ENCODE data around the gene FAM169A. TPM values are rescaled to one million over a fixed set of nuclear protein-coding genes. Genes with fewer than 3 reads are reported as not detected.
"Not testable (repeated sequence)": the region's sequence is repeated elsewhere in the genome, so short reads cannot be mapped to it uniquely, and the experiment has no call there.

FAM169A gene
- total RNA-seq, 4 donors from 2014 or later = 0.53 TPM; not detected in 3

DNA sequence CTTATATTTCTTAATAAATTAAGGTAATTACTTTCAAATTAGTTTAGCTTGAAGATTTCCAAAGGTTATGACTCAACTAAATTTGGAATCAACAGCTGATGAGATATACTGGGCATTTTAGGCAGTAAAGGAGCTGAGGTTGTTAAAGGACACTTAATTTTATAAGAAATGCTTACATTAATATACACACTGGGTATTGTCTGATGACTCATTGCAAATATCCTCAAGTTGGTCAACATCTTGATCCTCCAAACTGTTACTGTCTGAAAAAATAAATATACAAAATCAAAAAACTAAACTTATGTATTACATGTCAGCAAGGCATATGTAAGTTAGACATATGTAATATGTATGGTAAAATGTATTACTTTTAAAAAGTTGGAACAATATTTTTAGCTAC lies 102.7 kb downstream of the FAM169A start:
- no peak for TF ChIP-seq CTCF (IDR thresholded peaks at IDR 0.05 in 4 of 5, conservative IDR thresholded peaks at IDR 0.05 in 1 of 5)
- TF ChIP-seq POLR2A (IDR thresholded peaks at IDR 0.05) = no peak
- H3K9me3 ChIP-seq = no peaks in the 10 kb centered on the region
- in situ Hi-C loops (cut with MboI; ENCODE audit: low sequenced_read_pairs in 4 of 4) = loop anchor here in 1 of 4 donors (25.0 kb wide), 1 partner anchor 1201 kb away; the partner anchor contains the start of genes ANKRA2 and UTP15
- ATAC-seq (no peak), DNase-seq (no peak)
- peaks cover 0 to 13% of the 10 kb centered on the region in 2 donors for H3K36me3 ChIP-seq
- H3K27ac ChIP-seq = peak overlapping the region in 1 of 4 donors; percentile 34
- peaks cover 24 to 29% of the 10 kb centered on the region in 2 donors for H3K4me1 ChIP-seq
- intact Hi-C loops (cut with DNase I; ENCODE audit: low total_unique reads) = no loop called here
- no peak overlapping the region for H3K4me3 ChIP-seq
- H3K27me3 ChIP-seq = no peaks in the 10 kb centered on the region

DNA sequence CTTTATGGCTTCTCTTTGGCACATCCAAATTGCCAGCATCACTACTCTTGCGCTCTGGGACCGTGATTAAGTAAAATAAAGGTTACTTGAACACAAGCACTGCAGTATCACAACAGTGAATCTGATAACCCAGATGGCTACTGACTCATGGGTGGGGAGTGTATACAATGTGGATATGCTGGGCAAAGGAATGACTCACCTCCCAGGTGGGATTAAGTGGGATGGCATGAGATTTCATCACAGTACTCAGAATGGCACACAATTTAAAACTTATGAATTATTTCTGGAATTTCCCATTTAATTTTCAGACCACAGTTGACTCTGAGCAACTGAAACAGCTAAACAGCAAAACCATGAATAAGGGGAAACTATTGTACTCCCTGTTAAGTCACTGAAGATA lies 103.6 kb downstream of the FAM169A start:
- peaks cover 15 to 21% of the 10 kb centered on the region in 2 donors for H3K4me1 ChIP-seq

GRCh38 chr5:74761241-74761640 lies 104.9 kb downstream of the FAM169A start:
- Histone ChIP-seq H3K27me3 (no peaks in the 10 kb centered on the region), H3K9me3 (no peaks in the 10 kb centered on the region), H3K36me3 (peaks cover 0 to 36% of the 10 kb centered on the region in 2 donors), H3K27ac (no peak overlapping the region), H3K4me3 (no peak overlapping the region), H3K4me1 (peaks cover 15 to 20% of the 10 kb centered on the region in 2 donors)
- intact Hi-C loops (cut with DNase I; ENCODE audit: low total_unique reads) (no loop called here), in situ Hi-C loops (cut with MboI; ENCODE audit: low sequenced_read_pairs in 4 of 4) (loop anchor here in 1 of 4 donors (25.0 kb wide), 1 partner anchor 1199 kb away; the partner anchor contains the start of genes ANKRA2 and UTP15)
- ATAC-seq (no peak), DNase-seq (no peak)
- TF ChIP-seq POLR2A (IDR thresholded peaks at IDR 0.05) (no peak), CTCF (IDR thresholded peaks at IDR 0.05 in 4 of 5, conservative IDR thresholded peaks at IDR 0.05 in 1 of 5) (no peak)

More for the DNA sequence above, 103.6 kb downstream of the FAM169A start:
- Histone ChIP-seq H3K36me3 (peaks cover 0 to 22% of the 10 kb centered on the region in 2 donors), H3K9me3 (no peaks in the 10 kb centered on the region), H3K4me3 (no peak overlapping the region), H3K27me3 (no peaks in the 10 kb centered on the region), H3K27ac (peak overlapping the region in 1 of 4 donors; percentile 34)
- DNase-seq (no peak), ATAC-seq (no peak)
- TF ChIP-seq CTCF (IDR thresholded peaks at IDR 0.05 in 4 of 5, conservative IDR thresholded peaks at IDR 0.05 in 1 of 5) = no peak
- no peak for TF ChIP-seq POLR2A (IDR thresholded peaks at IDR 0.05)
- intact Hi-C loops (cut with DNase I; ENCODE audit: low total_unique reads) (no loop called here), in situ Hi-C loops (cut with MboI; ENCODE audit: low sequenced_read_pairs in 4 of 4) (loop anchor here in 1 of 4 donors (25.0 kb wide), 1 partner anchor 1200 kb away; the partner anchor contains the start of genes ANKRA2 and UTP15)

DNA sequence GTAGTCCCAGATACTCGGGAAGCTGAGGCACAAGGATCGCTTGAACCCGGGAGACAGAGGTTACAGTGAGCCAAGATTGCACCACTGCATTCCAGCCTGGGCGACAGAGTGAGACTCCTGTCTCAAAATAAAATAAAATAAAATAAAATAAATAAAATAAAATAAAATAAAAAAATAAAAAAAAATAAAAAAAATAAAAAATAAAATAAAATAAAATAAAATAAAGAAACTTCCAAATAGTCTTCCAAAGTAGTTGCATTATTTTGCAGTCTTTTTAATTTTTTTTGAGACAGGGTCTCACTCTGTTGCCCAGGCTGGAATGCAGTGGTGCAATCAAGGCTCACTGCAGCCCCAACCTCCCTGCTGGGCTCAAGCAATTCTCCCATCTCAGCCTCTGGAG lies 117.4 kb downstream of the FAM169A start:
- in situ Hi-C loops (cut with MboI; ENCODE audit: low sequenced_read_pairs in 4 of 4); ATAC-seq: not testable (repeated sequence)

DNA sequence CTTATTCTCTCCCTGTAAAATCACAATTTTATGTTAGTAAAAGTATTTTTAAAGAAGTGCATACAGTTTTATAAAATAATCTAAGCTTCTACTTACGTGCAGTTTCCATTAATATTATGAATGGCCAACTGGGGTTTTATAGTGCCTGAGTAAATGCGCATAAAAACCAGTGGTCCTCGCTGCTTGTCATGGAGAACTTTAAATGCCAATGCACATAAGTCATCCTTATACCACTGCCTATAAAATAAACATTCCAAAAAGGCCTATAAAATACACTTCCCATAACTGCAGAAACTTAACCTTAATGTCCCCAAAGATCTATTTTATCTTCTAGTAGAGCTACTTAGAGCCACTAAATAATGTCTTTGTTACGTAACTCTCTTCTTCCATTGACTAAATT lies 127.8 kb downstream of the FAM169A start:
- TF ChIP-seq POLR2A (IDR thresholded peaks at IDR 0.05) (no peak), CTCF (IDR thresholded peaks at IDR 0.05 in 4 of 5, conservative IDR thresholded peaks at IDR 0.05 in 1 of 5) (no peak)
- Histone ChIP-seq H3K36me3 (peaks cover 0 to 68% of the 10 kb centered on the region in 2 donors), H3K27ac (no peak overlapping the region), H3K9me3 (no peaks in the 10 kb centered on the region), H3K4me1 (no peaks in the 10 kb centered on the region), H3K4me3 (no peak overlapping the region), H3K27me3 (no peaks in the 10 kb centered on the region)
- intact Hi-C loops (cut with DNase I; ENCODE audit: low total_unique reads) = no loop called here
- in situ Hi-C loops (cut with MboI; ENCODE audit: low sequenced_read_pairs in 4 of 4) = no loop called here
- no peak for DNase-seq
- ATAC-seq = no peak

More for the DNA sequence above, 117.4 kb downstream of the FAM169A start:
- H3K27me3 ChIP-seq; H3K9me3 ChIP-seq; H3K27ac ChIP-seq; H3K4me3 ChIP-seq; intact Hi-C loops (cut with DNase I; ENCODE audit: low total_unique reads); DNase-seq; H3K4me1 ChIP-seq: not testable (repeated sequence)
- peaks cover 6 to 73% of the 10 kb centered on the region in 2 donors for H3K36me3 ChIP-seq

All from gastrocnemius medialis (tissue), 4 donors.